Measurements from ENCODE around the gene SYTL3. TPM values are rescaled to one million over a fixed set of nuclear protein-coding genes. Genes with fewer than 3 reads are reported as not detected.

SYTL3 gene, protein sequence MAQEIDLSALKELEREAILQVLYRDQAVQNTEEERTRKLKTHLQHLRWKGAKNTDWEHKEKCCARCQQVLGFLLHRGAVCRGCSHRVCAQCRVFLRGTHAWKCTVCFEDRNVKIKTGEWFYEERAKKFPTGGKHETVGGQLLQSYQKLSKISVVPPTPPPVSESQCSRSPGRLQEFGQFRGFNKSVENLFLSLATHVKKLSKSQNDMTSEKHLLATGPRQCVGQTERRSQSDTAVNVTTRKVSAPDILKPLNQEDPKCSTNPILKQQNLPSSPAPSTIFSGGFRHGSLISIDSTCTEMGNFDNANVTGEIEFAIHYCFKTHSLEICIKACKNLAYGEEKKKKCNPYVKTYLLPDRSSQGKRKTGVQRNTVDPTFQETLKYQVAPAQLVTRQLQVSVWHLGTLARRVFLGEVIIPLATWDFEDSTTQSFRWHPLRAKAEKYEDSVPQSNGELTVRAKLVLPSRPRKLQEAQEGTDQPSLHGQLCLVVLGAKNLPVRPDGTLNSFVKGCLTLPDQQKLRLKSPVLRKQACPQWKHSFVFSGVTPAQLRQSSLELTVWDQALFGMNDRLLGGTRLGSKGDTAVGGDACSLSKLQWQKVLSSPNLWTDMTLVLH
- 4.9 and 7.4 TPM in 2 replicates for total RNA-seq

GRCh38 chr6:158649289-158650143 lies at the start of gene SYTL3:
SYTL3 (plus strand) TSS chr6:158650054; CDS start chr6:158663269, 13,215 bp downstream.

DNA sequence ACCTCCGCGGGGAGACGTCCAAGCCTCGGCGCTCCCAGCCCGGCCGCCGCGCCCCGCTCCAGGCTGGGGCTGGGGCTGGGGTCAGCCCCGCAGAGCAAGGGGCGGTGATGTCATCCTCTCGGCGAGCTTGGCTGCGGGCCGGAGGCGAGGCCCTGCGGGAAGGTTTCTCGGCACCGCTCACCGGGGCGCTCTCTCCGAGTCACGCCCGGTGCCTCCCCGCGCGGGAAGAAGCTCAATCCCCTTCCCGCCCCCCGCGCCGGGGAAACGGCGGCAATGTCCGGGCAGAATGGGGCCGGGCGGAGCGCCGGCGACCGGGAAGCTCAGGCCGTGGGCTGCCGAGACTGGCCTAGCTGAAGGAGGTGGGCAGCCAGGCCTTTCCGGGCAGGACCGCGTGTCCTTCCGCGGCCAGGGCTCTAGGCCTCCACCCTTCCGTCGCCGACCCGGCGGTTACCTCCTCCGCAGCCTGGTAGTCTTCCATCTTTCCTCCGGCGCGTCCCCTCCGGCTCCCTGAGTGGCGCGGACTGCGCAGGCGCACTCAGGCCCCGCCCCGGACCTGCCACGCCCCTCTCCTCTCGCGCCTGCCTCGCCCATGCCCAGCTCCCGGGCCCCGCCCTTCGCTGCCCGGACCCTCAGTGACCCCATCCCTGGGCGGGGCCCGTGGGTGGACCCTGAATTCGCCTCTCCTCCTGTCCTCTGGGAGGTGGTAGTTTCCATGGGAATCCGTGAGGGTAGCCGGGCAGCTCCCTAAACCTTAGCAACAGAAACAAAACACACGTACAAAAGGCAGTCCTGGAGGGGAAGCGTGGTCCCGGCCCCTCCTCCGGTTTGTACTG lies 5.4 kb upstream of the SYTL3 start, which contains the start of gene DYNLT1:
DYNLT1 (minus strand) TSS at position 513 of the 833 bp plus-strand sequence; CDS start at position 478, 35 bp downstream.

Other genes with a start within 250 kb of the SYTL3 start
- 30.1 and 37.5 TPM in 2 replicates for gene TMEM181, start 90.0 kb upstream of the SYTL3 start, total RNA-seq
- gene DYNLT1, start 5.3 kb upstream of the SYTL3 start, total RNA-seq: 103 and 144 TPM in 2 replicates
- 62.2 and 86.1 TPM in 2 replicates for gene EZR, start 169.3 kb downstream of the SYTL3 start, total RNA-seq

All from smooth muscle cell of trachea (primary cell).